Tibial nerve (tissue), 4 donors: ENCODE results near the gene PACSIN3. TPM values are rescaled to one million over a fixed set of nuclear protein-coding genes. Genes with fewer than 3 reads are reported as not detected.
A peak's percentile ranks its signal among the peaks of the same experiment; 100 is the strongest.

Source experiments
- DNase-seq, 2 donors: peaks; one replicate each; pipeline ENCODE4 v3.0.0-alpha.2; 2019; ENCODE audit warnings: low spot score in 2 of 2
- H3K27ac ChIP-seq, 4 donors: fragments of 200-600 bp; sonication (generic) in 3 of 4; one replicate each; pipeline ENCODE4 v1.5.1; 2017 to 2019; ENCODE audit warnings: mild to moderate bottlenecking in 1 of 4
- H3K27me3 ChIP-seq, 2 donors: fragments of 200-600 bp; sonication (generic) in 1 of 2; one replicate each; pipeline versions ENCODE4 v1.5.1 to v1.6.0; 2017 to 2019
- H3K36me3 ChIP-seq, 3 donors: fragments of 200-600 bp; sonication (generic); one replicate each; pipeline ENCODE4 v1.5.1; 2018 to 2019
- H3K4me1 ChIP-seq, 4 donors: fragments of 200-600 bp; sonication (generic) in 3 of 4; one replicate each; pipeline ENCODE4 v1.5.1; 2017 to 2019
- H3K4me3 ChIP-seq, 4 donors: fragments of 200-600 bp; sonication (generic) in 3 of 4; one replicate each; pipeline ENCODE4 v1.5.1; 2017 to 2019; ENCODE audit warnings: mild to moderate bottlenecking in 1 of 4, moderate library complexity in 1 of 4
- H3K9me3 ChIP-seq, 4 donors: fragments of 200-600 bp; sonication (generic) in 3 of 4; one replicate each; pipeline ENCODE4 v1.5.1; 2017 to 2019
- EP300 ChIP-seq, 2 donors: sonication (generic); formaldehyde crosslinking; IDR thresholded peaks; one replicate each; pipeline ENCODE4 v1.6.1; 2017; ENCODE audit warnings: antibody characterized with exemption in 2 of 2, mild to moderate bottlenecking in 1 of 2
- POLR2A ChIP-seq, 2 donors: fragments of 450-650 bp; IDR thresholded peaks; one replicate each; pipeline ENCODE4 v1.6.1; 2017; ENCODE audit warnings: antibody characterized with exemption in 2 of 2, mild to moderate bottlenecking in 2 of 2, moderate library complexity in 2 of 2
- WGBS, 2 donors: methylation state at CpG; one replicate each; pipeline ENCODE4 v1.1.5; 2018; 5-methylcytosine and 5-hydroxymethylcytosine counted together
- total RNA-seq, 4 donors: library from RNA; depleted of rRNA; stranded (reverse); fragments of >200 nt; gene quantifications; one replicate each; pipeline ENCODE4 v1.1.0, GENCODE V29; 2016
- TF ChIP-seq, protein P1 (sequence below), 5 experiments: fragments of 200-600 bp in 3 of 5; fragments of 450-650 bp in 2 of 5; sonication (generic) in 3 of 5; IDR thresholded peaks; one replicate each; pipeline ENCODE4 v1.5.1; 2016 to 2019; ENCODE audit warnings: antibody characterized with exemption in 5 of 5, mild to moderate bottlenecking in 3 of 5, moderate library complexity in 2 of 5

PACSIN3 gene
- total RNA-seq, 4 donors from 2014 or later = 44.8 to 69.0 (median 61.6) TPM

DNA sequence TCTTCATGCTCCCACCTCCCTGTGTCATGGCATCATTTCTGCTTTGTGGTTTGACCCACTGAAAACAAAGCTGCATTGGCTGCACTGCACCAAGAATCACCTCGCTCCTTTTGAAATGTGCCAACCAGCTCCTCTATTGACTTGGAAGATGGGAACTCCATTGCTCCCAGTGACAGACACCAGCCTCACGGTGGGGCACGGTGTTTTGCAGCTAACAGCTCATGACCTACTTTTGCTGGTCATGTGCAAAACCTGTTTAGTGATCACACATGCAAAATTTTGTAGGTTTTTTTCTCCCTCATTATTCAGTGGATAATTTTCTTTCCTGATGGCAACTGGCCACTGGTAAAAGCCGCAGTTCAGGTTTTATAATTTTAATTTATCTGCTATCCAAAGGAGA, 46.4 kb downstream of the PACSIN3 start:
- Histone ChIP-seq H3K4me3 (no peak overlapping the region), H3K27ac (no peak overlapping the region), H3K36me3 (peaks cover 0 to 23% (median 0%) of the 10 kb centered on the region in 3 donors), H3K9me3 (no peaks in the 10 kb centered on the region), H3K4me1 (peaks cover 0 to 37% (median 0%) of the 10 kb centered on the region in 4 donors), H3K27me3 (no peaks in the 10 kb centered on the region)
- no peak for DNase-seq
- 80 to 84% methylated on average over 4 of the region's 4 CpGs for WGBS, 2 donors
- no peak for TF ChIP-seq POLR2A (IDR thresholded peaks at IDR 0.05)
- TF ChIP-seq, protein P1, sequence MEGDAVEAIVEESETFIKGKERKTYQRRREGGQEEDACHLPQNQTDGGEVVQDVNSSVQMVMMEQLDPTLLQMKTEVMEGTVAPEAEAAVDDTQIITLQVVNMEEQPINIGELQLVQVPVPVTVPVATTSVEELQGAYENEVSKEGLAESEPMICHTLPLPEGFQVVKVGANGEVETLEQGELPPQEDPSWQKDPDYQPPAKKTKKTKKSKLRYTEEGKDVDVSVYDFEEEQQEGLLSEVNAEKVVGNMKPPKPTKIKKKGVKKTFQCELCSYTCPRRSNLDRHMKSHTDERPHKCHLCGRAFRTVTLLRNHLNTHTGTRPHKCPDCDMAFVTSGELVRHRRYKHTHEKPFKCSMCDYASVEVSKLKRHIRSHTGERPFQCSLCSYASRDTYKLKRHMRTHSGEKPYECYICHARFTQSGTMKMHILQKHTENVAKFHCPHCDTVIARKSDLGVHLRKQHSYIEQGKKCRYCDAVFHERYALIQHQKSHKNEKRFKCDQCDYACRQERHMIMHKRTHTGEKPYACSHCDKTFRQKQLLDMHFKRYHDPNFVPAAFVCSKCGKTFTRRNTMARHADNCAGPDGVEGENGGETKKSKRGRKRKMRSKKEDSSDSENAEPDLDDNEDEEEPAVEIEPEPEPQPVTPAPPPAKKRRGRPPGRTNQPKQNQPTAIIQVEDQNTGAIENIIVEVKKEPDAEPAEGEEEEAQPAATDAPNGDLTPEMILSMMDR (IDR thresholded peaks at IDR 0.05) = no peak
- no peak for TF ChIP-seq EP300 (IDR thresholded peaks at IDR 0.05)

DNA sequence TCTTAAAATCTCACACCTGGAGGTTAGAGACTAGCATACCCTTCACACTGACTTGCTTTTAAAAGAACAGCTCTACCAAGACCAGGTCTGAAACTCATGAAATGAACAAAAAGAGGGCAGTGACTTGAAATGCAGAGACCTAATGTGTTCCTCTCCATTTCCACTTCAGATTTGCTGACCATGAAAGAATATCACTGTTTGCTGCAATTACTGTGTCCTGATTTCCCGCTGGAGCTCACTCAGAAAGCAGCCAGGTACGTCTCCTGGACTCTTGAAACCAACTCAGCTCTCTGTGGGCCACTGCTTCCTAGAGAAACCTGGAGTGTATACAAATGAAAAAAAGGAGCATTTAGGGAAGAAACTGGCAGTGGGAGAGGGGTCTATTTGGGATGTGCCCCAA, 48.8 kb downstream of the PACSIN3 start:
- H3K4me1 ChIP-seq = peaks cover 0 to 26% (median 0%) of the 10 kb centered on the region in 4 donors
- no peak overlapping the region for H3K4me3 ChIP-seq
- H3K27me3 ChIP-seq = no peaks in the 10 kb centered on the region
- TF ChIP-seq POLR2A (IDR thresholded peaks at IDR 0.05) (no peak), EP300 (IDR thresholded peaks at IDR 0.05) (no peak)
- TF ChIP-seq, protein P1 (IDR thresholded peaks at IDR 0.05) = no peak
- peaks cover 0 to 23% (median 0%) of the 10 kb centered on the region in 3 donors for H3K36me3 ChIP-seq
- no peaks in the 10 kb centered on the region for H3K9me3 ChIP-seq
- peak overlapping the region in 1 of 4 donors; percentile 32 for H3K27ac ChIP-seq
- 89 to 95% methylated on average over 2 of the region's 2 CpGs for WGBS, 2 donors
- no peak for DNase-seq

DNA sequence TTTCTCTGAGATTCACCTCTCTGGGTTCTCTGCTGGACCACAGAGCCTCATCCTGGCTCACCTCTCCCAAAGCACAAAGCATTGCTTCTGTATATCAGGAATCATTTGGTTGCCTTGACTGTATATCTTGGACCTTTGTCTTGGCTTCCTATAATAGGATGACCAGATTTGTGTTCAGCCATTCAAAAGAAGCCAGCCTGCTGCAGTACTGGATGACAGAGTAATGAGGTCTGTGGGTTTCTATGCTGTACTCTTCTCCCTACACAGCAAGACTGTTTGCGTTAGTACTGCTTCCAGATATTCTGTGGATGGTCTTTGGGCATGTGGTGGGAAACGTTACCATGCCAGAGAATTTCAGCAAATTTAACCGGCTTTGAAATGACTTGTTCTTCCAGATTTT, 49.3 kb downstream of the PACSIN3 start:
- 86 to 90% methylated on average over 3 of the region's 3 CpGs for WGBS, 2 donors

DNA sequence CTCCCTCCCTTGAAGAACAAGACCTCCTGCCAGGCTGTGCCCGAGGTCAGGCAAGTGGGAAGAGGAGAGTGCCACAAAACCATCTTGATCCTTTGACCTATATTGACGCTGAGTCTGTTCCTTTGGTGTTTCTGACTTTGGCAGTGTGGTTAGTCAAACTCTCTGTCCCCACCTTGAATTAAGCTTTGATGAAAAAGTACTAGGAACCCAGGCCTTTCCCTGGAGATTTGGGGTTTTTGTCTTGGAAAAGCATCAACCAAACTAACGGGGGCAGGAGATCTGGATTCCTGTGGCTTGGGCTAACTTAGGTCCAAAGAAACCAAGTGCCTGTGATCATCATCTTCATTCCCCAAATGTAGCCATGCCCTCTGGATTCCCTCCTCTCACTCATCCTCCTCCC, 49.9 kb downstream of the PACSIN3 start:
- DNase-seq = peak in 1 of 2 donors; percentile 49
- peaks cover 0 to 26% (median 0%) of the 10 kb centered on the region in 4 donors for H3K4me1 ChIP-seq

More for the DNA sequence above, 49.3 kb downstream of the PACSIN3 start:
- Histone ChIP-seq H3K27ac (peak overlapping the region in 2 of 4 donors; percentile 66 to 78), H3K9me3 (no peaks in the 10 kb centered on the region), H3K4me3 (no peak overlapping the region), H3K4me1 (peaks cover 0 to 26% (median 0%) of the 10 kb centered on the region in 4 donors), H3K36me3 (peaks cover 0 to 23% (median 0%) of the 10 kb centered on the region in 3 donors), H3K27me3 (no peaks in the 10 kb centered on the region)
- TF ChIP-seq EP300 (IDR thresholded peaks at IDR 0.05) = no peak
- TF ChIP-seq, protein P1 (IDR thresholded peaks at IDR 0.05) = no peak
- no peak for DNase-seq

DNA sequence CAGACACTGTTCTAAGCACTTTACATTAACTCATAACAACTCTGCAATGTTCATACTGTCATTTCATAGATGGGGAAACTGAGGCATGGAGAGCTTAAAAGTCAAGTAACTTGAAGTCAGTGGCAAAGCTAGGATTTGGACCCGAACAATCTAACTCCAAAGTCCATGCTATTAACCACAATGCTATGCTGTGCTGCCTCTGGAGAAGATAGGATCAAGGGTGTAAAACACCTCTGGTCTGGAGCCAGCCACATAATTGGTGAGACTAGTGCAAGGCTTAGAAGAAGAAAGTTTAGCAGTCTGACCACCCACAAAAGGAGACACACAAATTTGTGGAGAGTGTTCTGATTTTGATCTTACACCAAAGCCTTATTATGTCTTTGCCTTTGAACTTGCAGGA, 53.3 kb downstream of the PACSIN3 start:
- Histone ChIP-seq H3K27ac (no peak overlapping the region), H3K4me1 (peaks cover 0 to 37% (median 0%) of the 10 kb centered on the region in 4 donors), H3K27me3 (no peaks in the 10 kb centered on the region), H3K9me3 (no peaks in the 10 kb centered on the region), H3K4me3 (no peak overlapping the region), H3K36me3 (peaks cover 0 to 13% (median 0%) of the 10 kb centered on the region in 3 donors)
- WGBS, 2 donors = 83 to 85% methylated on average over 1 of the region's 1 CpG
- DNase-seq = no peak
- no peak for TF ChIP-seq EP300 (IDR thresholded peaks at IDR 0.05)
- TF ChIP-seq, protein P1 (IDR thresholded peaks at IDR 0.05) = no peak
- no peak for TF ChIP-seq POLR2A (IDR thresholded peaks at IDR 0.05)

More for the DNA sequence above, 49.9 kb downstream of the PACSIN3 start:
- H3K9me3 ChIP-seq = no peaks in the 10 kb centered on the region
- no peaks in the 10 kb centered on the region for H3K27me3 ChIP-seq
- 47 to 49% methylated on average over 3 of the region's 3 CpGs for WGBS, 2 donors
- H3K36me3 ChIP-seq = peaks cover 0 to 23% (median 0%) of the 10 kb centered on the region in 3 donors
- no peak overlapping the region for H3K4me3 ChIP-seq
- H3K27ac ChIP-seq = peak overlapping the region in 2 of 4 donors; percentile 66 to 78
- TF ChIP-seq, protein P1 (IDR thresholded peaks at IDR 0.05) = no peak
- TF ChIP-seq EP300 (IDR thresholded peaks at IDR 0.05) = peak in 1 of 2 donors; percentile 53
- TF ChIP-seq POLR2A (IDR thresholded peaks at IDR 0.05) = no peak
